Stimulated activated effector memory CD8-positive, alpha-beta T cell treated with anti-CD3 and anti-CD28 coated beads, Interleukin-12 subunit alpha, Interleukin-12 subunit beta, amount 100 ng/mL, for 72 hours (primary cell): ENCODE results near the gene RPS2.
A peak's percentile ranks its signal among the peaks of the same experiment; 100 is the strongest.

ENCODE experiments used
- ATAC-seq: fragments of 150-1000 bp; cut with Tn5 transposase; 2 replicates; pipeline ENCODE4 v1.10.0; 2021
- DNase-seq, 2 donors: peaks; one replicate each; pipeline ENCODE4 v3.0.0; 2021 to 2022; ENCODE audit warnings: low spot score in 2 of 2
- H3K27ac Mint-ChIP-seq: one replicate; pipeline ENCODE4 v1.8.0; 2022; ENCODE audit warnings: mild to moderate bottlenecking, mixed read lengths
- H3K36me3 Mint-ChIP-seq: one replicate; pipeline ENCODE4 v1.8.0; 2022; ENCODE audit warnings: mild to moderate bottlenecking, mixed read lengths
- H3K4me1 Mint-ChIP-seq: one replicate; pipeline ENCODE4 v1.8.0; 2022; ENCODE audit warnings: mixed read lengths
- H3K4me3 Mint-ChIP-seq: one replicate; pipeline ENCODE4 v1.8.0; 2022; ENCODE audit warnings: mild to moderate bottlenecking, mixed read lengths
- H3K9me3 Mint-ChIP-seq: one replicate; pipeline ENCODE4 v1.8.0; 2022; ENCODE audit warnings: mixed read lengths

The RPS2 gene

GRCh38 chr16:1979271-1980029 is 14.8 kb upstream of the RPS2 start:
- H3K4me1 Mint-ChIP-seq = peaks cover 16% of the 10 kb centered on the region
- no peaks in the 10 kb centered on the region for H3K9me3 Mint-ChIP-seq
- peaks cover 37% of the 10 kb centered on the region for H3K36me3 Mint-ChIP-seq
- DNase-seq (no peak), ATAC-seq (no peak)
- no peak overlapping the region for H3K27ac Mint-ChIP-seq
- no peak overlapping the region for H3K4me3 Mint-ChIP-seq

GRCh38 chr16:1978476-1979120 is 14.0 kb upstream of the RPS2 start:
- ATAC-seq = no peak
- Mint-ChIP-seq H3K4me3 (no peak overlapping the region), H3K9me3 (no peaks in the 10 kb centered on the region), H3K36me3 (peaks cover 44% of the 10 kb centered on the region), H3K4me1 (peaks cover 21% of the 10 kb centered on the region), H3K27ac (no peak overlapping the region)
- DNase-seq = no peak

GRCh38 chr16:1977875-1978268 is 13.2 kb upstream of the RPS2 start:
- Mint-ChIP-seq H3K9me3 (no peaks in the 10 kb centered on the region), H3K27ac (no peak overlapping the region), H3K36me3 (peaks cover 50% of the 10 kb centered on the region), H3K4me3 (no peak overlapping the region), H3K4me1 (peaks cover 23% of the 10 kb centered on the region)
- DNase-seq = no peak
- no peak for ATAC-seq

- DNase-seq (no peak), ATAC-seq (no peak)
- Mint-ChIP-seq H3K4me1 (peaks cover 26% of the 10 kb centered on the region), H3K9me3 (no peaks in the 10 kb centered on the region), H3K4me3 (no peak overlapping the region), H3K36me3 (peaks cover 56% of the 10 kb centered on the region), H3K27ac (no peak overlapping the region)
Observed at GRCh38 chr16:1976951-1977874, 12.6 kb upstream of the RPS2 start.

- H3K4me1 Mint-ChIP-seq = peaks cover 29% of the 10 kb centered on the region
- no peak for DNase-seq
- H3K27ac Mint-ChIP-seq = no peak overlapping the region
- H3K9me3 Mint-ChIP-seq = no peaks in the 10 kb centered on the region
- H3K36me3 Mint-ChIP-seq = peaks cover 67% of the 10 kb centered on the region
- no peak overlapping the region for H3K4me3 Mint-ChIP-seq
- no peak for ATAC-seq
Observed at GRCh38 chr16:1976216-1976520, 11.5 kb upstream of the RPS2 start.

GRCh38 chr16:1975432-1976215 is 11.0 kb upstream of the RPS2 start:
- no peak for DNase-seq
- Mint-ChIP-seq H3K36me3 (peaks cover 69% of the 10 kb centered on the region), H3K27ac (no peak overlapping the region), H3K4me3 (no peak overlapping the region), H3K4me1 (peaks cover 33% of the 10 kb centered on the region), H3K9me3 (no peaks in the 10 kb centered on the region)
- no peak for ATAC-seq

- no peak for DNase-seq
- Mint-ChIP-seq H3K36me3 (peaks cover 69% of the 10 kb centered on the region), H3K4me3 (no peak overlapping the region), H3K9me3 (no peaks in the 10 kb centered on the region), H3K4me1 (peaks cover 33% of the 10 kb centered on the region), H3K27ac (no peak overlapping the region)
- no peak for ATAC-seq
Observed at GRCh38 chr16:1974157-1975070, 9.8 kb upstream of the RPS2 start.

GRCh38 chr16:1973461-1974156 is 9.0 kb upstream of the RPS2 start:
- Mint-ChIP-seq H3K4me3 (peak overlapping the region; percentile 97), H3K27ac (no peak overlapping the region), H3K36me3 (peaks cover 67% of the 10 kb centered on the region), H3K9me3 (no peaks in the 10 kb centered on the region), H3K4me1 (peaks cover 33% of the 10 kb centered on the region)
- DNase-seq (no peak), ATAC-seq (no peak)

- H3K4me3 Mint-ChIP-seq = peak overlapping the region; percentile 97
- peak overlapping the region; percentile 98 for H3K27ac Mint-ChIP-seq
- H3K4me1 Mint-ChIP-seq = peaks cover 33% of the 10 kb centered on the region
- DNase-seq (no peak), ATAC-seq (no peak)
- no peaks in the 10 kb centered on the region for H3K9me3 Mint-ChIP-seq
- H3K36me3 Mint-ChIP-seq = peaks cover 60% of the 10 kb centered on the region
Observed at GRCh38 chr16:1972490-1972877, 7.9 kb upstream of the RPS2 start.

- Mint-ChIP-seq H3K36me3 (peaks cover 54% of the 10 kb centered on the region), H3K4me1 (peaks cover 38% of the 10 kb centered on the region), H3K4me3 (peak within 1 kb of the TSS; percentile 97), H3K9me3 (no peaks in the 10 kb centered on the region), H3K27ac (peak within 1 kb of the TSS; percentile 98)
- ATAC-seq = peak; percentile 96
- peak; percentile 99 for DNase-seq
Observed at GRCh38 chr16:1971796-1972489, 7.3 kb upstream of the RPS2 start, which contains the start of gene TBL3. TSS of gene TBL3 (plus strand) at chr16:1972053. CDS start at chr16:1972165, 112 bp downstream.

GRCh38 chr16:1968146-1968953 is 3.7 kb upstream of the RPS2 start:
- Mint-ChIP-seq H3K36me3 (peaks cover 51% of the 10 kb centered on the region), H3K4me1 (peaks cover 47% of the 10 kb centered on the region), H3K9me3 (no peaks in the 10 kb centered on the region), H3K27ac (no peak overlapping the region), H3K4me3 (no peak overlapping the region)
- ATAC-seq (no peak), DNase-seq (no peak)

GRCh38 chr16:1966460-1966859 is 1.8 kb upstream of the RPS2 start, which contains the start of gene RNF151:
TSS of gene RNF151 (plus strand) at chr16:1966856. CDS start at chr16:1966882, 26 bp downstream.
- ATAC-seq (no peak), DNase-seq (no peak)
- peak within 1 kb of the TSS; percentile 94 for H3K27ac Mint-ChIP-seq
- H3K4me3 Mint-ChIP-seq = peak within 1 kb of the TSS; percentile 82
- H3K9me3 Mint-ChIP-seq = no peaks in the 10 kb centered on the region
- peaks cover 51% of the 10 kb centered on the region for H3K36me3 Mint-ChIP-seq
- H3K4me1 Mint-ChIP-seq = peaks cover 49% of the 10 kb centered on the region
